Vagina (tissue), 2 donors: Measurements from ENCODE around the gene HIGD1B. TPM values are rescaled to one million over a fixed set of nuclear protein-coding genes. Genes with fewer than 3 reads are reported as not detected.

Experiments used
- DNase-seq, 2 donors: peaks; one replicate each; pipeline ENCODE4 v3.0.0-alpha.2; 2017; ENCODE audit errors: extremely low spot score in 2 of 2
- H3K27ac ChIP-seq: fragments of 200-600 bp; sonication (generic); one replicate; pipeline ENCODE4 v1.5.1; 2019
- H3K27me3 ChIP-seq: fragments of 200-600 bp; sonication (generic); one replicate; pipeline ENCODE4 v1.5.1; 2019
- H3K36me3 ChIP-seq, 2 donors: fragments of 200-600 bp; sonication (generic); one replicate each; pipeline ENCODE4 v1.5.1; 2017 to 2019
- H3K4me1 ChIP-seq: fragments of 200-600 bp; sonication (generic); one replicate; pipeline ENCODE4 v1.5.1; 2019
- H3K4me3 ChIP-seq, 2 donors: fragments of 200-600 bp; sonication (generic); 1 replicate in 1 of 2; 2 replicates in 1 of 2; pipeline ENCODE4 v1.5.1; 2016 to 2019
- H3K9me3 ChIP-seq: fragments of 200-600 bp; sonication (generic); one replicate; pipeline ENCODE4 v1.5.1; 2019
- CTCF ChIP-seq, 3 experiments: fragments of 450-650 bp in 2 of 3; fragments of 200-600 bp in 1 of 3; sonication (generic) in 1 of 3; IDR thresholded peaks; one replicate each; pipeline ENCODE4 v1.5.1; 2017 to 2019; ENCODE audit warnings: antibody characterized with exemption in 3 of 3, mild to moderate bottlenecking in 2 of 3, moderate library complexity in 2 of 3
- POLR2A ChIP-seq, 2 donors: fragments of 450-650 bp; IDR thresholded peaks; one replicate each; pipeline ENCODE4 v1.6.1; 2017; ENCODE audit warnings: antibody characterized with exemption in 2 of 2, mild to moderate bottlenecking in 2 of 2, moderate library complexity in 2 of 2
- POLR2AphosphoS5 ChIP-seq, 2 donors: sonication (generic); formaldehyde crosslinking; IDR thresholded peaks; one replicate each; pipeline ENCODE4 v1.9.0; 2017; ENCODE audit warnings: antibody characterized with exemption in 2 of 2, mild to moderate bottlenecking in 2 of 2, low read depth in 1 of 2; ENCODE audit not compliant: insufficient read depth in 1 of 2
- intact Hi-C: fragments of 100-400 bp; cut with DNase I; formaldehyde crosslinking; loops from one replicate; pipeline ENCODE4 v1.15.1; 2023
- total RNA-seq: library from RNA; depleted of rRNA; stranded (reverse); fragments of >200 nt; gene quantifications from one replicate; pipeline ENCODE4 v1.2.3, GENCODE V29; 2016

Gene HIGD1B
- total RNA-seq, 1 donor from 2014 or later: not detected

GRCh38 chr17:44865231-44865660, 17.6 kb downstream of the HIGD1B start:
- H3K4me3 ChIP-seq: no peak overlapping the region
- intact Hi-C loops: loop anchor here (5.0 kb wide), 1 partner anchor 88 kb away; no protein-coding TSS in a partner anchor
- no peaks in the 10 kb centered on the region for H3K27me3 ChIP-seq
- H3K27ac ChIP-seq: peak overlapping the region; percentile 12
- no peaks in the 10 kb centered on the region for H3K9me3 ChIP-seq
- no peak for DNase-seq
- TF ChIP-seq POLR2AphosphoS5 (IDR thresholded peaks at IDR 0.05; ENCODE audit: insufficient read depth in 1 of 2, low read depth in 1 of 2) (peak in 1 of 2 donors; percentile 15), CTCF (IDR thresholded peaks at IDR 0.05) (peak; percentile 80 to 94 (median 81)), POLR2A (IDR thresholded peaks at IDR 0.05) (no peak)
- no peaks in the 10 kb centered on the region for H3K4me1 ChIP-seq
- peaks cover 0 to 59% of the 10 kb centered on the region in 2 donors for H3K36me3 ChIP-seq

GRCh38 chr17:44865931-44866330, 18.2 kb downstream of the HIGD1B start:
- intact Hi-C loops: loop anchor here (5.0 kb wide), 1 partner anchor 89 kb away; no protein-coding TSS in a partner anchor
- TF ChIP-seq POLR2A (IDR thresholded peaks at IDR 0.05) (no peak), CTCF (IDR thresholded peaks at IDR 0.05) (no peak), POLR2AphosphoS5 (IDR thresholded peaks at IDR 0.05; ENCODE audit: insufficient read depth in 1 of 2, low read depth in 1 of 2) (no peak)
- H3K36me3 ChIP-seq: peaks cover 0 to 64% of the 10 kb centered on the region in 2 donors

GRCh38 chr17:44867841-44868240, 20.2 kb downstream of the HIGD1B start:
- no peak for DNase-seq
- no peaks in the 10 kb centered on the region for H3K4me1 ChIP-seq
- H3K27ac ChIP-seq: no peak overlapping the region
- no peaks in the 10 kb centered on the region for H3K9me3 ChIP-seq
- peaks cover 0 to 62% of the 10 kb centered on the region in 2 donors for H3K36me3 ChIP-seq
- no peaks in the 10 kb centered on the region for H3K27me3 ChIP-seq
- no peak overlapping the region for H3K4me3 ChIP-seq
- no peak for TF ChIP-seq POLR2AphosphoS5 (IDR thresholded peaks at IDR 0.05; ENCODE audit: insufficient read depth in 1 of 2, low read depth in 1 of 2)
- no peak for TF ChIP-seq POLR2A (IDR thresholded peaks at IDR 0.05)
- no peak for TF ChIP-seq CTCF (IDR thresholded peaks at IDR 0.05)
- intact Hi-C loops: loop anchor here (5.0 kb wide), 1 partner anchor 91 kb away; no protein-coding TSS in a partner anchor

More at GRCh38 chr17:44865931-44866330, 18.2 kb downstream of the HIGD1B start:
- Histone ChIP-seq H3K27ac (peak overlapping the region; percentile 22), H3K27me3 (no peaks in the 10 kb centered on the region), H3K4me3 (no peak overlapping the region), H3K9me3 (no peaks in the 10 kb centered on the region), H3K4me1 (no peaks in the 10 kb centered on the region)
- no peak for DNase-seq

- Histone ChIP-seq H3K4me3 (no peak overlapping the region), H3K4me1 (no peaks in the 10 kb centered on the region), H3K27me3 (no peaks in the 10 kb centered on the region), H3K27ac (no peak overlapping the region), H3K9me3 (no peaks in the 10 kb centered on the region), H3K36me3 (peaks cover 0 to 72% of the 10 kb centered on the region in 2 donors)
- no peak for DNase-seq
- intact Hi-C loops: no loop called here
- TF ChIP-seq POLR2AphosphoS5 (IDR thresholded peaks at IDR 0.05; ENCODE audit: insufficient read depth in 1 of 2, low read depth in 1 of 2) (no peak), POLR2A (IDR thresholded peaks at IDR 0.05) (no peak), CTCF (IDR thresholded peaks at IDR 0.05) (no peak)
These were observed 23.9 kb downstream of the HIGD1B start for GRCh38 chr17:44871556-44871955.

GRCh38 chr17:44872131-44872768, 24.6 kb downstream of the HIGD1B start:
- intact Hi-C loops: no loop called here
- no peak for DNase-seq

More at GRCh38 chr17:44872131-44872768, 24.6 kb downstream of the HIGD1B start:
- Histone ChIP-seq H3K27ac (no peak overlapping the region), H3K27me3 (no peaks in the 10 kb centered on the region), H3K9me3 (no peaks in the 10 kb centered on the region), H3K4me3 (no peak overlapping the region), H3K36me3 (peaks cover 0 to 74% of the 10 kb centered on the region in 2 donors), H3K4me1 (no peaks in the 10 kb centered on the region)
- TF ChIP-seq POLR2AphosphoS5 (IDR thresholded peaks at IDR 0.05; ENCODE audit: insufficient read depth in 1 of 2, low read depth in 1 of 2) (no peak), CTCF (IDR thresholded peaks at IDR 0.05) (no peak)
